ENCODE measurements around the gene QARS1.

QARS1 gene

GRCh38 chr3:49119439-49119838, 14.9 kb upstream of the QARS1 start:
- Histone ChIP-seq H3K9me3 (replicated peaks; ENCODE audit: low read length) (no peaks in the 10 kb centered on the region), H3K4me1 (ENCODE audit: control insufficient read depth, insufficient read depth, low read length) (peaks cover 16% of the 10 kb centered on the region), H3K27me3 (ENCODE audit: control insufficient read depth, insufficient read depth, low read length) (no peaks in the 10 kb centered on the region), H3K4me2 (ENCODE audit: low read length) (peak overlapping the region; percentile 98), H3K4me3 (ENCODE audit: low read length) (peak overlapping the region; percentile 96), H3K9ac (ENCODE audit: low read depth, low read length) (peak overlapping the region; percentile 98), H3K36me3 (ENCODE audit: insufficient read depth, low read length) (peaks cover 76% of the 10 kb centered on the region)

- Histone ChIP-seq H3K9ac (ENCODE audit: low read depth, low read length) (peak overlapping the region; percentile 98), H3K27me3 (ENCODE audit: control insufficient read depth, insufficient read depth, low read length) (no peaks in the 10 kb centered on the region), H3K4me3 (ENCODE audit: low read length) (peak overlapping the region; percentile 96), H3K4me2 (ENCODE audit: low read length) (peak overlapping the region; percentile 98), H3K4me1 (ENCODE audit: control insufficient read depth, insufficient read depth, low read length) (peaks cover 16% of the 10 kb centered on the region), H3K36me3 (ENCODE audit: insufficient read depth, low read length) (peaks cover 76% of the 10 kb centered on the region), H3K9me3 (replicated peaks; ENCODE audit: low read length) (no peaks in the 10 kb centered on the region)
Observed at GRCh38 chr3:49119036-49119435, 14.5 kb upstream of the QARS1 start.

GRCh38 chr3:49112262-49112661, 7.7 kb upstream of the QARS1 start:
- no peak overlapping the region for H3K9ac ChIP-seq (ENCODE audit: low read depth, low read length)
- H3K9me3 ChIP-seq (replicated peaks; ENCODE audit: low read length) = no peaks in the 10 kb centered on the region
- H3K4me2 ChIP-seq (ENCODE audit: low read length) = no peak overlapping the region
- no peak overlapping the region for H3K4me3 ChIP-seq (ENCODE audit: low read length)
- H3K36me3 ChIP-seq (ENCODE audit: insufficient read depth, low read length) = peaks cover 79% of the 10 kb centered on the region
- no peaks in the 10 kb centered on the region for H3K27me3 ChIP-seq (ENCODE audit: control insufficient read depth, insufficient read depth, low read length)
- no peaks in the 10 kb centered on the region for H3K4me1 ChIP-seq (ENCODE audit: control insufficient read depth, insufficient read depth, low read length)

DNA sequence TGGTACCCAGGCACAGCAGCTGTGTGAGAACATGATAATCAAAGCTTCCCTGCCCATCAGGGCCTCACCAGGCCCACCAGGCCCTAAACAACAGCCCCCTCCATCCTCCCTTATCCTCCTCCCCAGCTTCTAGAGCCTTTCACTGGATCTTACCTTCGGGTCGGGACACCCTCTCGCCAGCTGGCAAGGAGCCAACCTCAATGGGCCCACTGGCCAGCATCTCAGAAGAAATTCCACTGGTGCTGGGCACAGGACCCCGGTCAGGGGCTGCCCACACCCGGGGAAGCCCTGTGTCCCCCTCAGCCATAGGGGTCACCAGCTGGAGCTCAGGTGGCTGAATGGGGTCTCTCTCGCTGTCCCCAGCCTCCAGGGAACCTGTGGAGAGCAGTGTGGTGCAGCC, 6.8 kb upstream of the QARS1 start:
- Histone ChIP-seq H3K27me3 (ENCODE audit: control insufficient read depth, insufficient read depth, low read length) (no peaks in the 10 kb centered on the region), H3K4me3 (ENCODE audit: low read length) (no peak overlapping the region), H3K9ac (ENCODE audit: low read depth, low read length) (no peak overlapping the region), H3K36me3 (ENCODE audit: insufficient read depth, low read length) (peaks cover 71% of the 10 kb centered on the region), H3K4me1 (ENCODE audit: control insufficient read depth, insufficient read depth, low read length) (no peaks in the 10 kb centered on the region), H3K9me3 (replicated peaks; ENCODE audit: low read length) (no peaks in the 10 kb centered on the region), H3K4me2 (ENCODE audit: low read length) (no peak overlapping the region)

DNA sequence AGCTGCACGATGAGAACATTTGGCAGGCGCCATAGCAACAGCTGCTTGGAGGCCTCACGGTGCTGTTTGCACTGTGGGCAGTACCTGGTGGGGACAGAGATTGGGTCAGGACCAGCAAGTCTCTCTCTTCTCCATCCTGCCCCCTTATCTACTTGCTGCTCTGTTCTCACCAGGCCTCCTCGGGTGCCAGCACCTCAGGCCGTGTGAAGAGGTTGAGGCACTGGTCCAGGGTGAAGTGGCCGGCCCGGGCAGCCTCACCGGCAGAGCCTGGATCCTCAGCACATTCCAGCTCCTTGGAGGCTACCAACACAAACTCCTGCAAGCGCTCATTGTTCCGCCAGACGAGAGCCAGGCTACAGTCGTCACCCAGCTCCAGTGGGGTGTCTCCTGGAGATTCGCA, 6.2 kb upstream of the QARS1 start:
- no peak overlapping the region for H3K4me3 ChIP-seq (ENCODE audit: low read length)
- no peak overlapping the region for H3K9ac ChIP-seq (ENCODE audit: low read depth, low read length)
- H3K4me2 ChIP-seq (ENCODE audit: low read length) = no peak overlapping the region
- H3K36me3 ChIP-seq (ENCODE audit: insufficient read depth, low read length) = peaks cover 68% of the 10 kb centered on the region
- no peaks in the 10 kb centered on the region for H3K27me3 ChIP-seq (ENCODE audit: control insufficient read depth, insufficient read depth, low read length)
- H3K9me3 ChIP-seq (replicated peaks; ENCODE audit: low read length) = no peaks in the 10 kb centered on the region
- no peaks in the 10 kb centered on the region for H3K4me1 ChIP-seq (ENCODE audit: control insufficient read depth, insufficient read depth, low read length)

- peaks cover 46% of the 10 kb centered on the region for H3K36me3 ChIP-seq (ENCODE audit: insufficient read depth, low read length)
- H3K4me3 ChIP-seq (ENCODE audit: low read length) = no peak overlapping the region
- H3K9me3 ChIP-seq (replicated peaks; ENCODE audit: low read length) = no peaks in the 10 kb centered on the region
- H3K4me1 ChIP-seq (ENCODE audit: control insufficient read depth, insufficient read depth, low read length) = peaks cover 10% of the 10 kb centered on the region
- no peak overlapping the region for H3K9ac ChIP-seq (ENCODE audit: low read depth, low read length)
- H3K4me2 ChIP-seq (ENCODE audit: low read length) = no peak overlapping the region
- H3K27me3 ChIP-seq (ENCODE audit: control insufficient read depth, insufficient read depth, low read length) = no peaks in the 10 kb centered on the region
Observed at GRCh38 chr3:49108346-49108745, 3.8 kb upstream of the QARS1 start.

GRCh38 chr3:49104052-49104426, 518 bp downstream of the QARS1 start:
- Histone ChIP-seq H3K36me3 (ENCODE audit: insufficient read depth, low read length) (peaks cover 42% of the 10 kb centered on the region), H3K4me1 (ENCODE audit: control insufficient read depth, insufficient read depth, low read length) (peaks cover 14% of the 10 kb centered on the region), H3K4me2 (ENCODE audit: low read length) (peak overlapping the region; percentile 94), H3K4me3 (ENCODE audit: low read length) (peak overlapping the region; percentile 90), H3K9me3 (replicated peaks; ENCODE audit: low read length) (no peaks in the 10 kb centered on the region), H3K27me3 (ENCODE audit: control insufficient read depth, insufficient read depth, low read length) (no peaks in the 10 kb centered on the region), H3K9ac (ENCODE audit: low read depth, low read length) (peak overlapping the region; percentile 90)

DNA sequence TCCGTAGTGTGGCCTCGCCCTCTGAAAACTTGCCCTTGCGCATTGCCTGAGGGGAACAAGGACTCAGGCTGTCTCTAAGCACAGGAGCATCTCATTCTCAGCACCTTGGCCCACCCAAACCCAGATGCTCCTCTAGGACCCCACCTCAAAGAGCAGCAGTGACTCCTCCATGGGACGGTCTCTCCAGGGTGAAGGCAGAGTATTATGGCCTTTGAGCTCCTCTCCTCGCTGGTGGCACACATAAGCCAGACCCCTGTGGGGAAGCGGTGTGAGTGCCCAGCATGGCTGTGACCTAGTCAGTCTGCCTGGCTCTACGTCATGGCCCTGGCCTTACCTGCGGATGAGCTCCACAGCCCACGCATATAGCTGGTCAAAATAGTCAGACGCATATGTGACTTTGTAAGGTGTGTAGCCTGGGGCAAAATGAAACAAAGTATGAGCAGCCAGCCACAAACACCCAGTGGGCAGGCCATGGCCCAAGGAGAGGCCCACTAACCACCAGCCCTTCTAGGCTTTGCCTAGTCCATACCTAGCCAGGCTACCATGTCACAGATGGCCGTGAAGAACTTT, 4.4 kb downstream of the QARS1 start:
- H3K36me3 ChIP-seq (ENCODE audit: insufficient read depth, low read length) = peaks cover 53% of the 10 kb centered on the region
- no peaks in the 10 kb centered on the region for H3K9me3 ChIP-seq (replicated peaks; ENCODE audit: low read length)

DNA sequence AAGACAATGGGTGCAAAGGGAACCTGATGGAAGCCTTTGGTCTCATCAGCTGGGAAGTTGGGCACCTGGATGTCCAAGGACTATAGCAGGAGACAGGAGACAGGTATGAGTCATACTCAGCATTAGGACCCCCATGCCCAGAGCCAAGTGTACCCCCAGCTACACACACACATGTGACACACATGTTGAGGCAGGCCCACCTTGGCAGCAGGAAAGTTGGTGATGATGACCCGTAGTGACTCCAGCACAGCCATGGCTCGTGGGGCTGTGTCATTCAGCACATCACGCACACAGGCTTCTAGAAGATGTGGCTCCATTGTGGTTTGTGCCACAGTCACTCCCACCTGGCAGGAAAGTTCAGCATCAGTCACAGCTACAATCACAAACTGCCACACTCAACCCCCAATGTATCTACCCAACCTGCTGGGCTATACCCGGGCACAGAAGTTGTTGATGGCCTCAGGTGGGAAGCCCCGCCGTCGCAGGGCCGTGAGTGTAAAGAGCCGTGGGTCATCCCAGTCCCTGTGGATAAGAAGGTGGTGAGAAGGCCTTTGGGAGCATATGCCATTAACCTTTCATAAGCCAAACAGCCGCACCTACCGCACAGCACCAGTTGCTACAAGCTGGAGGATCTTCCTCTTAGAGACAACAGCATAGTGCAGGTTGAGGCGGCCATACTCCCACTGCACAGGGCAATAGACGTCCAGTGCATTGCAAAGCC, 5.5 kb downstream of the QARS1 start:
- H3K9me3 ChIP-seq (replicated peaks; ENCODE audit: low read length) = no peaks in the 10 kb centered on the region
- H3K36me3 ChIP-seq (ENCODE audit: insufficient read depth, low read length) = peaks cover 53% of the 10 kb centered on the region
- H3K4me1 ChIP-seq (ENCODE audit: control insufficient read depth, insufficient read depth, low read length) = peaks cover 18% of the 10 kb centered on the region
- H3K4me3 ChIP-seq (ENCODE audit: low read length) = no peak overlapping the region
- no peak overlapping the region for H3K9ac ChIP-seq (ENCODE audit: low read depth, low read length)
- H3K4me2 ChIP-seq (ENCODE audit: low read length) = no peak overlapping the region
- H3K27me3 ChIP-seq (ENCODE audit: control insufficient read depth, insufficient read depth, low read length) = no peaks in the 10 kb centered on the region

More for the DNA sequence above, 4.4 kb downstream of the QARS1 start:
- Histone ChIP-seq H3K9ac (ENCODE audit: low read depth, low read length) (no peak overlapping the region), H3K4me2 (ENCODE audit: low read length) (no peak overlapping the region), H3K27me3 (ENCODE audit: control insufficient read depth, insufficient read depth, low read length) (no peaks in the 10 kb centered on the region), H3K4me3 (ENCODE audit: low read length) (no peak overlapping the region), H3K4me1 (ENCODE audit: control insufficient read depth, insufficient read depth, low read length) (peaks cover 14% of the 10 kb centered on the region)

DNA sequence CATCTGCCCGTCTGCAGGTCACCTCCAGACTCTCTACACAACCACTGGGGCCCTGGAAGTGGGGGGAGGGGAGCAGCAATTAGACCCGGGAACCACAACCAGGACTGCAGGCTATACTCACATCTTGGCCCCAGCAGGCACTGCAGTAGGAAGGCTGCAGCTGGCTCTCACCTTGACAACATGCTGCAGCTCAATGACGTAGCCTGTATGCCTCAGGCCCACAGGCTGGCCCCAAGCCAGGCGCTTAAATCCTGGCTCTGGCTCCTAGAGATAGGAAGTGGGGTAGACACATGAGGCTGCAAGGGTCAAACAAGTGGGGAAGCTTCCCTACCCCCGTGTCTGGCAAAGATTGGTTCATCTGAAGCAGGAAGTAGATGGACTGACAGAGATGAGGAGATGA, 6.1 kb downstream of the QARS1 start:
- Histone ChIP-seq H3K36me3 (ENCODE audit: insufficient read depth, low read length) (peaks cover 53% of the 10 kb centered on the region), H3K4me2 (ENCODE audit: low read length) (no peak overlapping the region), H3K9ac (ENCODE audit: low read depth, low read length) (no peak overlapping the region), H3K9me3 (replicated peaks; ENCODE audit: low read length) (no peaks in the 10 kb centered on the region), H3K4me1 (ENCODE audit: control insufficient read depth, insufficient read depth, low read length) (peaks cover 12% of the 10 kb centered on the region), H3K27me3 (ENCODE audit: control insufficient read depth, insufficient read depth, low read length) (no peaks in the 10 kb centered on the region), H3K4me3 (ENCODE audit: low read length) (no peak overlapping the region)

DNA sequence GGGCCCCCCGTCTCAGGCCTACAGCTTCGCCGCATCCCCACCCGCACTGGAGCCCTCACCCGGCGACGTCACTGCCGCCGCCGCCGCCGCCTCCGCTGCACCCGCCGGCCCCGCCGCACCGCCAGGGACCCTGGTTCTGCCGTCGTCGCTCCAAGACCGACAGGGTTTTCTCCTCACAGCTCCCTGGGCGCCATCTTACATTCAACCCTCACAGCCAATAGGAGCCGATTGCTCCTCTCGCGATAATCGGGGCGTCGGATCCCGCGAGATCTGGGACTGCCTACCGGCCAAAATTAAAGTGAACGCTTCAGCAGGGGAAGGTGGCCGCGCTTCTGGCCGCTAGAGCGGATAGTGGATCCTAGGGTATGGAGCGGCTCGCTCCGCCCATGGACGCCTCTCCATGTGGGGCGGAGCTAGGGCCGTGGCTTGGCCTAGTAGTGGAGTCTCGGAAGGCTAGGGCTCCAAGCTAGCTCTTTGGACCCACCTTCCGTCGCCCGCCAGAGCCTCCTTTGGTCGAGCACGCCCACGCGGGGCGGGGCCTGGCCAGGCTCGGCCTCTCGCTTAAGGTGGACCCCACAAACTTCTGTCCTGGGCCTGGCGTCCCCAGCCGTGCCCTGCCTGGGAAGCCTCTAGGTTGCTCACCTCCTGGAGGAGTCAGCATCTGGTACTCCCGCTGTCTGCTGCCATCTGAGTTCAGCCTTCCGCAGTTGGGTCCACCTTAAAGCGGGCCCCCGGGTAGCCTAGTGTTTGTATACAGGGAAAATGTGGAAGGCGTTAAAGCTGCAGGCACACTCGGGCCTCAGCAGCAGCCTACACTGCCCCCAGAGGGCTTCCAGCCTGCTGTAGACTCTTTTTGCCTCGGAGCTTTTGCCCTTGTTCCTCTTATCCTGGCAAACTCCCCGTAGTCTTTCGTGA, 10.4 kb downstream of the QARS1 start, which contains the start of gene QRICH1:
Gene QRICH1, minus strand, starts transcription at position 219 of the 915 bp plus-strand sequence. CDS start 17,054 bp downstream, outside the sequence.
- peaks cover 19% of the 10 kb centered on the region for H3K36me3 ChIP-seq (ENCODE audit: insufficient read depth, low read length)
- no peaks in the 10 kb centered on the region for H3K27me3 ChIP-seq (ENCODE audit: control insufficient read depth, insufficient read depth, low read length)
- peak within 1 kb of the TSS; percentile 95 for H3K9ac ChIP-seq (ENCODE audit: low read depth, low read length)
- H3K4me1 ChIP-seq (ENCODE audit: control insufficient read depth, insufficient read depth, low read length) = peaks cover 20% of the 10 kb centered on the region
- H3K4me3 ChIP-seq (ENCODE audit: low read length) = peak within 1 kb of the TSS; percentile 82
- H3K4me2 ChIP-seq (ENCODE audit: low read length) = peak within 1 kb of the TSS; percentile 86
- no peaks in the 10 kb centered on the region for H3K9me3 ChIP-seq (replicated peaks; ENCODE audit: low read length)
